Natural killer cell (primary cell): ENCODE measurements around the gene TUBB8. TPM values are rescaled to one million over a fixed set of nuclear protein-coding genes. Genes with fewer than 3 reads are reported as not detected.
A peak's percentile ranks its signal among the peaks of the same experiment; 100 is the strongest.
"Not testable (repeated sequence)": the region's sequence is repeated elsewhere in the genome, so short reads cannot be mapped to it uniquely, and the experiment has no call there.

Experiments used
- ATAC-seq, 3 donors: fragments of 150-1000 bp in 2 of 3; fragments of 200-7000 bp in 1 of 3; cut with Tn5 transposase; 1 replicate in 1 of 3; 2 replicates in 2 of 3; pipeline ENCODE4 v1.10.0; 2021; ENCODE audit warnings: mild to moderate bottlenecking in 2 of 3, moderate library complexity in 2 of 3
- DNase-seq, 2 donors: peaks; one replicate each; pipeline versions ENCODE4 v3.0.0 to v3.0.0-alpha.2; 2013 to 2021; ENCODE audit warnings: mixed read lengths in 1 of 2
- H3K27ac ChIP-seq: one replicate; pipeline ENCODE4 v1.5.1; 2013; ENCODE audit warnings: mild to moderate bottlenecking, low read length
- H3K27me3 ChIP-seq: one replicate; pipeline ENCODE4 v1.6.1; 2013; ENCODE audit warnings: low read length; ENCODE audit not compliant: control insufficient read depth, insufficient read depth
- H3K36me3 ChIP-seq: one replicate; pipeline ENCODE4 v1.6.1; 2013; ENCODE audit warnings: low read length; ENCODE audit not compliant: control insufficient read depth, insufficient read depth
- H3K4me1 ChIP-seq: one replicate; pipeline ENCODE4 v1.6.1; 2013; ENCODE audit warnings: low read length; ENCODE audit not compliant: control insufficient read depth, insufficient read depth
- H3K4me3 ChIP-seq: one replicate; pipeline ENCODE4 v1.5.1; 2013; ENCODE audit warnings: low read length
- H3K9me3 ChIP-seq: one replicate; pipeline ENCODE4 v1.6.1; 2013; ENCODE audit warnings: low read length; ENCODE audit not compliant: control insufficient read depth, insufficient read depth
- H3K27ac Mint-ChIP-seq, 2 donors: one replicate each; pipeline ENCODE4 v1.8.0; 2022; ENCODE audit warnings: mild to moderate bottlenecking in 2 of 2, mixed read lengths in 2 of 2, moderate library complexity in 1 of 2
- H3K27me3 Mint-ChIP-seq, 2 donors: one replicate each; pipeline ENCODE4 v1.8.0; 2022; ENCODE audit warnings: low read depth in 2 of 2, mixed read lengths in 2 of 2
- H3K36me3 Mint-ChIP-seq: one replicate; pipeline ENCODE4 v1.8.0; 2022; ENCODE audit warnings: mixed read lengths
- H3K4me1 Mint-ChIP-seq, 2 donors: one replicate each; pipeline ENCODE4 v1.8.0; 2022; ENCODE audit warnings: mixed read lengths in 2 of 2
- H3K4me3 Mint-ChIP-seq: one replicate; pipeline ENCODE4 v1.8.0; 2022; ENCODE audit warnings: mild to moderate bottlenecking, moderate library complexity, mixed read lengths
- H3K9me3 Mint-ChIP-seq, 2 donors: one replicate each; pipeline ENCODE4 v1.8.0; 2022; ENCODE audit warnings: mixed read lengths in 2 of 2
- WGBS: methylation state at CpG from one replicate; pipeline ENCODE4 v1.1.7; 2013; ENCODE audit warnings: missing lambda C conversion rate; ENCODE audit not compliant: insufficient coverage; 5-methylcytosine and 5-hydroxymethylcytosine counted together
- intact Hi-C: fragments of 100-400 bp; cut with micrococcal nuclease; formaldehyde crosslinking; loops from one replicate; pipeline ENCODE4 v1.14.2; 2022
- total RNA-seq, 4 donors: library from RNA; stranded (reverse); fragments of 120-200 nt in 1 of 4; gene quantifications; one replicate each; pipeline versions ENCODE4 v1.2.3 to v1.2.4, GENCODE V29; 2013 to 2022

The TUBB8 gene
- total RNA-seq, 3 donors from 2014 or later (not counting 1 experiment from before 2014, with no cell fraction given) = 0.89 TPM; not detected in 2

DNA sequence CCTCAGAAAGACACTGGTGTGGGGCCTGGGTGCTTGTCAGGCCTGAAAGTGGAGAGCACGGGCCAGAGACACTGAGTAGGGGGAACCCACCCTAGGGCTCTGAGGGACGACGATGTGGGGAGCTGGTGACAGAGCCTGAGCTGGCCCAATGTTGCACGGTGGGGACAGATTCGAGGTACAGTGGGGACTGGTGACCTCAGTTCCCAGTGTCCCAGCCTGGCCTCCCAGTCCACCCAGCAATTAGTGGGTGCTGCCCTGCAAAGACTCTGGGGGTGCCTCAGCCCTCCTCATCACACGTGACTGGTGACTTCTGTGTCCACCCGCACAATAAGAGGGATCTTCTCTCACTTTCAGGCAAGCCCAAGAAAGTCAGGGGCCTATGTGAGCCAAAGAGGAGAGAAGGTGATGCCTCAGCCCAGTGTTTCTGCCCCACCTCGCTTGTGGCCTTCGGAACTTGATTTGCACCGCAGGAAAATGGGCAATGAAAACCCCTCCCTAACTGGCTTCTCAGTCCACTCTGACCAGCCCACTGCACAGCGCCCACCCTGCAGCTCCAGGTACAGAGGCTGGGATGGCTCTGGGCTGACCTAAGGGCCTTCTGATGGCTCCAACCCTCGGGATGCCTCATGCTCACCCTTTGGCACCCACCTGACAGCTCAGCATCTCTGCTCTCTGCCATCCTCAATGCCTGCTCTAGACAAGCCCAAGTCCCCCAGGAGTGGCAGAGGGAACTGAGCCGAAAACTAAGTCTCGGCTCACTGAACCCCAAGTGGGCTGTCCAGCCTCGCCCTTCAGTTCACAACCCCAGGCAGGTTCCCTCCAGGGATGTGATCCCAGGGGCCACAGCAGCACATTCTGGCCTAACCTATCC is 36.4 kb downstream of the TUBB8 start:
- H3K4me3 ChIP-seq, intact Hi-C loops, H3K36me3 Mint-ChIP-seq, DNase-seq, H3K36me3 ChIP-seq, H3K27ac Mint-ChIP-seq, H3K27me3 ChIP-seq, H3K9me3 ChIP-seq, H3K27me3 Mint-ChIP-seq, H3K4me1 Mint-ChIP-seq, H3K4me1 ChIP-seq, H3K9me3 Mint-ChIP-seq, H3K4me3 Mint-ChIP-seq, H3K27ac ChIP-seq: not testable (repeated sequence)
- 100% methylated on average over 2 of the region's 15 CpGs for WGBS
- peak in 1 of 3 donors; percentile 32 for ATAC-seq

DNA sequence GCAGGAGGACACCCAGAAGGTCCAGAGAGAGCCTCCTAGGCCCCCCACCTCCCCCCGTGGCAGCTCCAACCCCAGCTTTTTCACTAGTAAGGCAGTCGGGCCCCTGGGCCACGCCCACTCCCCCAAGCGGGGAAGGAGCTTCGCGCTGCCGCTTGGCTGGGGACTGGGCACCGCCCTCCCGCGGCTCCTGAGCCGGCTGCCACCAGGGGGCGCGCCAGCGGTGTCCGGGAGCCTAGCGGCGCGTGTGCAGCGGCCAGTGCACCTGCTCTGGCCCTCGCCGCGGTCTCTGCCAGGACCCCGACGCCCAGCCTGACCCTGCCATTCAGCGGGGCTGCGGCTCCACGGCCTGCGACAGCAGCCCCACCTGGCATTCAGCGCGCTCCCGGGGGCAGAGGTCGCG is 37.8 kb downstream of the TUBB8 start:
- ATAC-seq, H3K27me3 ChIP-seq, H3K9me3 ChIP-seq, intact Hi-C loops, H3K27ac ChIP-seq, H3K27ac Mint-ChIP-seq, H3K4me3 ChIP-seq, H3K4me1 Mint-ChIP-seq, H3K4me1 ChIP-seq, DNase-seq, H3K27me3 Mint-ChIP-seq, H3K9me3 Mint-ChIP-seq, H3K36me3 Mint-ChIP-seq, H3K4me3 Mint-ChIP-seq, H3K36me3 ChIP-seq: not testable (repeated sequence)
- 61% methylated on average over 16 of the region's 33 CpGs for WGBS

DNA sequence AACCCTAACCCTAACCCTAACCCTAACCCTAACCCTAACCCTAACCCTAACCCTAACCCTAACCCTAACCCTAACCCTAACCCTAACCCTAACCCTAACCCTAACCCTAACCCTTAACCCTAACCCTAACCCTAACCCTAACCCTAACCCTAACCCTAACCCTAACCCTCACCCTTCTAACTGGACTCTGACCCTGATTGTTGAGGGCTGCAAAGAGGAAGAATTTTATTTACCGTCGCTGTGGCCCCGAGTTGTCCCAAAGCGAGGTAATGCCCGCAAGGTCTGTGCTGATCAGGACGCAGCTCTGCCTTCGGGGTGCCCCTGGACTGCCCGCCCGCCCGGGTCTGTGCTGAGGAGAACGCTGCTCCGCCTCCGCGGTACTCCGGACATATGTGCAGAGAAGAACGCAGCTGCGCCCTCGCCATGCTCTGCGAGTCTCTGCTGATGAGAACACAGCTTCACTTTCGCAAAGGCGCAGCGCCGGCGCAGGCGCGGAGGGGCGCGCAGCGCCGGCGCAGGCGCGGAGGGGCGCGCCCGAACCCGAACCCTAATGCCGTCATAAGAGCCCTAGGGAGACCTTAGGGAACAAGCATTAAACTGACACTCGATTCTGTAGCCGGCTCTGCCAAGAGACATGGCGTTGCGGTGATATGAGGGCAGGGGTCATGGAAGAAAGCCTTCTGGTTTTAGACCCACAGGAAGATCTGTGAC is 38.7 kb downstream of the TUBB8 start:
- H3K4me1 ChIP-seq, H3K4me3 ChIP-seq, H3K27me3 ChIP-seq, H3K27me3 Mint-ChIP-seq, H3K36me3 Mint-ChIP-seq, H3K36me3 ChIP-seq, H3K9me3 Mint-ChIP-seq, ATAC-seq, H3K9me3 ChIP-seq, H3K4me1 Mint-ChIP-seq, H3K4me3 Mint-ChIP-seq, intact Hi-C loops, H3K27ac ChIP-seq, H3K27ac Mint-ChIP-seq: not testable (repeated sequence)
- peak in 1 of 2 donors; percentile 33 for DNase-seq
- no CpG with 5 or more reads among the region's 42 CpGs for WGBS

Other genes with a start within 250 kb of the TUBB8 start
- 10 to 100 TPM; 50.6 to 63.9 (median 52.6) TPM for gene ZMYND11, start 86.2 kb upstream of the TUBB8 start, total RNA-seq